OCI-LY3 (cell line): ENCODE measurements around the gene TCF21.

Experiments
- H2AFZ ChIP-seq: fragments of 200-600, 300-600 bp; shearing (Covaris generic); 2 replicates; pipeline ENCODE4 v1.6.0; 2014; ENCODE audit warnings: antibody characterized with exemption, low read depth, low read length
- H3K27ac ChIP-seq: fragments of 200-600, 300-600 bp; sonication (generic); 2 replicates; pipeline ENCODE4 v1.5.1; 2014; ENCODE audit warnings: mild to moderate bottlenecking, low read length, moderate library complexity, mixed read lengths
- H3K27me3 ChIP-seq: fragments of 200-600, 300-600 bp; sonication (generic); 2 replicates; pipeline ENCODE4 v1.6.1; 2014; ENCODE audit warnings: low read depth, low read length, mixed read lengths
- H3K36me3 ChIP-seq: fragments of 200-600, 300-600 bp; sonication (generic); replicated peaks from 2 replicates; pipeline ENCODE3; 2014; ENCODE audit warnings: low read depth, low read length, mixed read lengths
- H3K4me1 ChIP-seq: fragments of 300-600, 200-600 bp; sonication (generic); 2 replicates; pipeline ENCODE4 v1.6.1; 2014; ENCODE audit warnings: low read length, mixed read lengths
- H3K4me2 ChIP-seq: fragments of 200-600, 300-600 bp; sonication (generic); 2 replicates; pipeline ENCODE4 v1.6.1; 2014; ENCODE audit warnings: low read length, mixed read lengths
- H3K4me3 ChIP-seq: fragments of 300-600, 200-600 bp; sonication (generic); 2 replicates; pipeline ENCODE4 v1.5.1; 2014; ENCODE audit warnings: antibody characterized with exemption, mild to moderate bottlenecking, low read length, moderate library complexity
- H3K79me2 ChIP-seq: fragments of 300-600, 200-600 bp; shearing (Covaris generic); 2 replicates; pipeline ENCODE4 v1.6.1; 2014; ENCODE audit warnings: mild to moderate bottlenecking, low read length, mixed read lengths
- H3K9ac ChIP-seq: fragments of 300-600, 200-600 bp; shearing (Covaris generic); 2 replicates; pipeline ENCODE4 v1.6.0; 2014; ENCODE audit warnings: mild to moderate bottlenecking, low read length, moderate library complexity
- H3K9me3 ChIP-seq: fragments of 200-600, 300-600 bp; shearing (Covaris generic); 2 replicates; pipeline ENCODE4 v1.6.1; 2014; ENCODE audit warnings: low read length, mixed read lengths; ENCODE audit not compliant: insufficient read depth
- H4K20me1 ChIP-seq: fragments of 200-600, 300-600 bp; sonication (generic); 2 replicates; pipeline ENCODE4 v1.6.1; 2016; ENCODE audit warnings: low read length, mixed read lengths; ENCODE audit not compliant: insufficient read depth
- CTCF ChIP-seq: fragments of 200-600, 300-600 bp; sonication (generic); IDR thresholded peaks from 2 replicates; pipeline ENCODE4 v1.5.1; 2014; ENCODE audit warnings: antibody characterized with exemption, low read length, low read depth
- EZH2phosphoT487 ChIP-seq: fragments of 200-600 bp; shearing (Covaris generic); IDR thresholded peaks from 2 replicates; pipeline ENCODE4 v1.6.1; 2018; ENCODE audit warnings: antibody characterized with exemption, mixed run types, low read depth

TCF21 gene

GRCh38 chr6:133888929-133889556 is at the start of gene TCF21:
TCF21 (plus strand) TSS chr6:133889113; CDS start chr6:133889398, 285 bp downstream.
- Histone ChIP-seq H3K27me3 (no peaks in the 10 kb centered on the region), H3K4me1 (no peaks in the 10 kb centered on the region), H3K27ac (no peak within 1 kb of the TSS), H3K4me2 (no peak within 1 kb of the TSS), H2AFZ (no peak within 1 kb of the TSS), H3K79me2 (no peaks in the 10 kb centered on the region), H3K36me3 (no peaks in the 10 kb centered on the region), H3K4me3 (no peak within 1 kb of the TSS), H3K9me3 (no peaks in the 10 kb centered on the region), H3K9ac (no peak within 1 kb of the TSS), H4K20me1 (no peaks in the 10 kb centered on the region)
- TF ChIP-seq EZH2phosphoT487 (no peak), CTCF (no peak)

- no peaks in the 10 kb centered on the region for H3K4me1 ChIP-seq
- no peak overlapping the region for H2AFZ ChIP-seq
- TF ChIP-seq EZH2phosphoT487 (no peak), CTCF (no peak)
- no peak overlapping the region for H3K27ac ChIP-seq
- no peaks in the 10 kb centered on the region for H3K27me3 ChIP-seq
- H3K79me2 ChIP-seq = no peaks in the 10 kb centered on the region
- H3K9me3 ChIP-seq = no peaks in the 10 kb centered on the region
- H3K36me3 ChIP-seq = no peaks in the 10 kb centered on the region
- H4K20me1 ChIP-seq = no peaks in the 10 kb centered on the region
- H3K9ac ChIP-seq = no peak overlapping the region
- no peak overlapping the region for H3K4me2 ChIP-seq
- H3K4me3 ChIP-seq = no peak overlapping the region
Measured at GRCh38 chr6:133841176-133841575, 47.7 kb upstream of the TCF21 start.

GRCh38 chr6:133843098-133843497 is 45.8 kb upstream of the TCF21 start:
- H3K9me3 ChIP-seq = no peaks in the 10 kb centered on the region
- H2AFZ ChIP-seq = no peak overlapping the region
- no peak overlapping the region for H3K27ac ChIP-seq
- no peaks in the 10 kb centered on the region for H3K79me2 ChIP-seq
- H3K36me3 ChIP-seq = no peaks in the 10 kb centered on the region
- no peak overlapping the region for H3K9ac ChIP-seq
- H3K4me1 ChIP-seq = no peaks in the 10 kb centered on the region
- no peak for TF ChIP-seq EZH2phosphoT487
- no peak for TF ChIP-seq CTCF
- H3K4me2 ChIP-seq = no peak overlapping the region
- H4K20me1 ChIP-seq = no peaks in the 10 kb centered on the region
- H3K4me3 ChIP-seq = no peak overlapping the region
- no peaks in the 10 kb centered on the region for H3K27me3 ChIP-seq

GRCh38 chr6:133844709-133845108 is 44.2 kb upstream of the TCF21 start:
- Histone ChIP-seq H3K4me2 (no peak overlapping the region), H3K27ac (no peak overlapping the region), H3K27me3 (no peaks in the 10 kb centered on the region), H3K4me1 (no peaks in the 10 kb centered on the region), H3K4me3 (no peak overlapping the region), H3K79me2 (no peaks in the 10 kb centered on the region), H4K20me1 (no peaks in the 10 kb centered on the region), H3K36me3 (no peaks in the 10 kb centered on the region), H3K9me3 (no peaks in the 10 kb centered on the region), H2AFZ (no peak overlapping the region), H3K9ac (no peak overlapping the region)
- TF ChIP-seq CTCF = no peak
- no peak for TF ChIP-seq EZH2phosphoT487
